ENCODE results near the gene SH3TC1. TPM values are rescaled to one million over a fixed set of nuclear protein-coding genes. Genes with fewer than 3 reads are reported as not detected.
A peak's percentile ranks its signal among the peaks of the same experiment; 100 is the strongest.

The SH3TC1 gene
- total and polyA plus RNA-seq, 9 donors, result 6.8 to 21.3 (median 9.8) TPM

DNA sequence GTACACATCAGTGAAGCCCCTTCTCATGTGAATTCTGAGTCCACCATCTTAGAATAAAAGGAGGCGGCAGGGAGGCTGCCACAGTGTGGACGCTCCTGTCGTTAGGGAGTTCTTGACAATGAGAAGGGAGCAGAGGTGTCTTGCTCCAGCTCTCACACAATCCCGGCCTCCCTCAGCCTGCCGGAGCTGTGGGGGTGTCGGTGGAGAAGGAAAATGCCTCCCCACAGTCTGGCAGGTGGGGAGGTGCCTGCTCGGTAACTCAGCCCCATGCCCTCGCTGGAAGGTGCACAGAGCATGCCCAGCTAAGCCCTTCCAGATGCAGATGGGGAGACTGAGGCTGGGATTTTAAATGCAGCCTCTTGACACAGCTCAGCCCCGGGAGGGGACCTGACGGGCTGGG lies 20.0 kb upstream of the SH3TC1 start:
- no peaks in the 10 kb centered on the region for H3K9me3 ChIP-seq (replicated peaks; ENCODE audit: control insufficient read depth, low read depth, low read length)
- no peaks in the 10 kb centered on the region for H3K36me3 ChIP-seq (ENCODE audit: control insufficient read depth, insufficient read depth, low read length)
- WGBS (ENCODE audit: insufficient coverage), result 77% methylated on average over 3 of the region's 10 CpGs
- DNase-seq, result no peak
- H3K4me1 ChIP-seq (ENCODE audit: control insufficient read depth, insufficient read depth, low read length), result peaks cover 35% of the 10 kb centered on the region
- no peak overlapping the region for H3K27ac ChIP-seq (ENCODE audit: low read length)
- H3K4me3 ChIP-seq (ENCODE audit: low read length), result no peak overlapping the region
- peaks cover under 1% of the 10 kb centered on the region for H3K27me3 ChIP-seq (ENCODE audit: control insufficient read depth, insufficient read depth, low read length)

DNA sequence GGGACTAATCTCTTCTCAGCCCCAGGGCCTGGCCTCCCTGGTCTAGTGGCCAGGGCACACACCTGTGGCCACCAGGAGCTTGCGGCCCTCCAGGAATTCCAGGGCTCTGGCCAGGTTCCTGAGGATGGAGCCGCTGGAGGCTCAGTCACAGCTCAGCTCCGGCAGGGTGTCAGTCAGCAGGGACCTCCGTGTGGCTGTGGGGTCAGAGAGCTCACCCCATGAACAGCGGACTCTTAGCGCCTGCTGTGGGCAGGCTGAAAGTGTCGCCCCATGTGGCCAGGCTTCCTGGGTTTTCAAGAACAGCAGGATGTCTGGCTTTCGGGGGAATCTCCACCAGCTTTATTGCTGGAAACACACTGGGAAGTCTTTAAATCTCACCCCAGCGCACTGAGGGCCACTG lies 19.3 kb upstream of the SH3TC1 start:
- no peak overlapping the region for H3K27ac ChIP-seq (ENCODE audit: low read length)
- H3K36me3 ChIP-seq (ENCODE audit: control insufficient read depth, insufficient read depth, low read length), result no peaks in the 10 kb centered on the region
- H3K9me3 ChIP-seq (replicated peaks; ENCODE audit: control insufficient read depth, low read depth, low read length), result no peaks in the 10 kb centered on the region
- no peaks in the 10 kb centered on the region for H3K27me3 ChIP-seq (ENCODE audit: control insufficient read depth, insufficient read depth, low read length)
- no peak overlapping the region for H3K4me3 ChIP-seq (ENCODE audit: low read length)
- 66% methylated on average over 8 of the region's 9 CpGs for WGBS (ENCODE audit: insufficient coverage)
- H3K4me1 ChIP-seq (ENCODE audit: control insufficient read depth, insufficient read depth, low read length), result peaks cover 35% of the 10 kb centered on the region
- no peak for DNase-seq

DNA sequence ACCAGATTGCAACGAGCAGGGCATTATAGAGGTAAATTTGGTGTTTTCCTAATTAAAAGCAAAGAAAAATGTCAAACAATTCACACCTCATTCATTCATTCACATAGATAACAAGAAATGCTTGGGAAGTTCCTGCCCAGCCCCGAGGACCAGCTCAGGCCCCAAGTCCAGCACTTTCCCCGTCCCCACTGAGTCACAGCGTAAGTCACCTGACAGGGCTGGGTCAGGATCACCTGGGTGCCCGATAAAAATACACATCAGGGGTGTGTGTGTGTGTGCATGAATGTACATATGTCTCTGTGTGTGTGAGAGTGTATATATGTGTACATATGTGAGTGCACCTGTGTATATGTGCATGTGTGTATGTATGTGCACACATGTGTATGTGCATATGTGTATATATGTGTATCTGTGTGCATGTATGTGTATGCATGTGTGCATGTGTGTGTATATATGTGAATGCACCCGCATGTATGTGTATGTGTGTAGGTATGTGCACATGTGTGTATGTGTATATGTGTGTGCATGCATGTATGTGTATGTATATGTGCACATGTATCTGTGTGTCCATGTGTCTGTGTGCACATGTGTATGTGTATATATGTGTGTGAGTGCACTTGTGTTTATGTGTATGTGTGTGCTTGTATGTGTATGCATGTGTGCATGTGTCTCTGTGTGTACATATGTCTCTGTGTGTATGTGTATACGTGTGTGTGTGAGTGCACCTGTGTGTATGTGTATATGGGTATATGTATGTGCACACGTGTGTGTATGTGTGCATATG lies 18.6 kb upstream of the SH3TC1 start:
- peaks cover 2% of the 10 kb centered on the region for H3K27me3 ChIP-seq (ENCODE audit: control insufficient read depth, insufficient read depth, low read length)
- WGBS (ENCODE audit: insufficient coverage), result 85% methylated on average over 6 of the region's 8 CpGs

DNA sequence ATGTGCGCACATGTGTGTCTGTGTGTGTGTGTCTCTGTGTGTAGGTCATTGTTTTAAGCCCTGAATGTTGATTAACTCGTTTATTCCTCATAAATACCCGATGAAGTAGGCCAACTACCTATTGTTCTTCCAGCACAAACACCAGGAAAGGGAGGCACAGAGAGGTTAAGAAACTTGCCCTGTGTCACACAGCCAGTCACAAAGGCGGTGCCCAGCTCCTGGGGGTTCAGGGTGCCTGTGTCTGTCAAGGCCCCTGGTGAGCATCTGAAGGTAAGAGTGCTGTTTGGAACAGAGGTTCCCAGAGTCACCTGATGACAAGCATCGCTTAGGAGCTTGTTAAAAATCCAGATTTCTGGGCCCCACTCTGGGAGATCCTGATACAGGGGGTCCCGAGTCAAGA lies 18.0 kb upstream of the SH3TC1 start:
- WGBS (ENCODE audit: insufficient coverage), result 96% methylated on average over 3 of the region's 6 CpGs
- H3K36me3 ChIP-seq (ENCODE audit: control insufficient read depth, insufficient read depth, low read length), result no peaks in the 10 kb centered on the region
- no peak overlapping the region for H3K27ac ChIP-seq (ENCODE audit: low read length)
- H3K27me3 ChIP-seq (ENCODE audit: control insufficient read depth, insufficient read depth, low read length), result peaks cover 4% of the 10 kb centered on the region
- no peaks in the 10 kb centered on the region for H3K9me3 ChIP-seq (replicated peaks; ENCODE audit: control insufficient read depth, low read depth, low read length)
- DNase-seq, result no peak
- peaks cover 44% of the 10 kb centered on the region for H3K4me1 ChIP-seq (ENCODE audit: control insufficient read depth, insufficient read depth, low read length)
- H3K4me3 ChIP-seq (ENCODE audit: low read length), result no peak overlapping the region

More for the DNA sequence above, 18.6 kb upstream of the SH3TC1 start:
- Histone ChIP-seq H3K27ac (ENCODE audit: low read length) (no peak overlapping the region), H3K36me3 (ENCODE audit: control insufficient read depth, insufficient read depth, low read length) (no peaks in the 10 kb centered on the region), H3K4me1 (ENCODE audit: control insufficient read depth, insufficient read depth, low read length) (peaks cover 38% of the 10 kb centered on the region), H3K9me3 (replicated peaks; ENCODE audit: control insufficient read depth, low read depth, low read length) (no peaks in the 10 kb centered on the region), H3K4me3 (ENCODE audit: low read length) (no peak overlapping the region)
- no peak for DNase-seq

DNA sequence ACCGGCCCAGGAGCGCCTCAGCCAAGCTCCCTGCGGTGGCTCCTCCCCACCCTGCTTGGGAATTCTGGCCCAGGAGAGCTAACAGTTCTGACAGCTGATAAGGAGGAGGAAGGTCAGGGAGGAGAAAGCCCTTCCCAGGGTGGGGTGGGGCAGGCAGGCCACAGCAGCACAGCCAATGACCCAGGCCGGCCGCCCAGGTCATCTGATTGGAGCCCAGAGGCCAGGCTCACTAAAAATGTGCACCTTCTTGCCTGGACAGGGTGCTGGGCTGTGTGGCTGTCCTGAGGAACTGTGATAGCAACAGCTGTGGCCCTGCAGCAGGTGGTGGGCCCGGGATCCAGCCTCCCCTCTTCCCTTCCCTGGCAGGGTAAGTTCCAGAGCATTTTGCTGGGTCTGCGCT lies 17.2 kb upstream of the SH3TC1 start:
- no peak for DNase-seq
- Histone ChIP-seq H3K4me1 (ENCODE audit: control insufficient read depth, insufficient read depth, low read length) (peaks cover 47% of the 10 kb centered on the region), H3K9me3 (replicated peaks; ENCODE audit: control insufficient read depth, low read depth, low read length) (no peaks in the 10 kb centered on the region), H3K27ac (ENCODE audit: low read length) (peak overlapping the region; percentile 20), H3K27me3 (ENCODE audit: control insufficient read depth, insufficient read depth, low read length) (peaks cover 4% of the 10 kb centered on the region), H3K4me3 (ENCODE audit: low read length) (no peak overlapping the region), H3K36me3 (ENCODE audit: control insufficient read depth, insufficient read depth, low read length) (no peaks in the 10 kb centered on the region)
- 59% methylated on average over 2 of the region's 7 CpGs for WGBS (ENCODE audit: insufficient coverage)

DNA sequence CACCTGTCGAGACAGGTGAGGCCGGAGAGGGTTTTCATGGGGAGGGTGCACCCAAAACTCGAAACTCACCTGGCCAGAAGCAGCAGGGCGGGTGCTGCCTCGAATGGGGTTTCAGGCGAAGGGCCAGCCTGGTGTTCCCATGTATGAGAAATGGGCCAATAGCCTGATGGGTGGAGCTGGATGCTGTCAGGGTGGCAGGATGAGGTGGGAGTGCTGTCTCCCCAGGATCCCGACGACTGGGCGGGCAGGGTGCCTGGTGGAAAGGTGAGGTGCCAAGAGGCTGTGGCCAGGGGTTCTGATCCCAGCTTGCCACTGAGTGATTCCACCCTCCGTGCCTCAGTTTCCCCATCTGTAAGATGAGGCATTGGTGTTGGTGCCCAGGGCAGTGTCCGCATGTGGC lies 16.8 kb upstream of the SH3TC1 start:
- H3K27ac ChIP-seq (ENCODE audit: low read length), result no peak overlapping the region
- peaks cover 44% of the 10 kb centered on the region for H3K4me1 ChIP-seq (ENCODE audit: control insufficient read depth, insufficient read depth, low read length)
- H3K27me3 ChIP-seq (ENCODE audit: control insufficient read depth, insufficient read depth, low read length), result peaks cover 4% of the 10 kb centered on the region
- H3K36me3 ChIP-seq (ENCODE audit: control insufficient read depth, insufficient read depth, low read length), result no peaks in the 10 kb centered on the region
- 86% methylated on average over 11 of the region's 11 CpGs for WGBS (ENCODE audit: insufficient coverage)
- no peaks in the 10 kb centered on the region for H3K9me3 ChIP-seq (replicated peaks; ENCODE audit: control insufficient read depth, low read depth, low read length)
- DNase-seq, result no peak
- no peak overlapping the region for H3K4me3 ChIP-seq (ENCODE audit: low read length)

DNA sequence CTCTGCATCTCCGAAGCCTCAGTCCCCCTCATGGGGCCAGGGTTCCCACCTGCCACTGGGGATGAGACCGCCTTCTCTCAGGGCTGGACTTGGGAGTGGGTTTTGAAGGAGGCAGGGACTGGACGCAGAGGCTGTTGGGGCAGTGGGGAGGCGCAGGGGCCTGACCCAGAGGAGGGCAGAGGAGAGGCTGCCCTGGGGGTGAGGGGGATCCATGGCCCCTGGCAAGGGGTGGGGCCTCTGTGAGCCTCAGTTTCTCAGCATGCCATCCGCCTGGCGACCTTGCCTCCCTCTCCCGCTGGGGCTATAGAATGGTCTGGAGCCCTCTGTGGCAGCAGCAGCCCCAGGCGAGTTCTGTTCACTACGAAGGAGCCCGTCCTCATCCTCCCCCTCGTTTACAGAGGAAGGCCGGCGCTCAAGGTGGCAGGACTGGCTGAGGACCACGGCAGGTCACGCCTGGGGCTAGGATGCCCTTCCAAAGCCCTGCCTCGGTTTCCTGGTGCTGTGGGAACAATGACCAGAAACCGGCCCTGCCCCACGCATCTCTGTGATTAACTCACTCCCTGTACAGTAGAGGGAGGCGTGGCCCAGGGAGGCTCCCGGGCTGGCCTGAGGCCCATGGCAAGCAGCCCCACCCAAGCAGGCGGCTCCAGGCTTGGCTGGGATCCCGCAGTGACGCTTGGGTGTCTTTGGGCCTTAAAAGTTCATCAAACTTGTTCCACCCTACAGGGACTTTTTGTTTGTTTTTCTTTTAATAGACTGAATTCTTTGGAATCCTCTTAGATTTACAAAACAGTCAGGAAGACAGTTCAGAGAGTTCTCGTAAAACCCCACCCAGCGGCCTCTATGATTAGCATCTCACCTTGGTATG lies 16.0 kb upstream of the SH3TC1 start:
- Histone ChIP-seq H3K9me3 (replicated peaks; ENCODE audit: control insufficient read depth, low read depth, low read length) (no peaks in the 10 kb centered on the region), H3K4me3 (ENCODE audit: low read length) (no peak overlapping the region), H3K27me3 (ENCODE audit: control insufficient read depth, insufficient read depth, low read length) (peaks cover 4% of the 10 kb centered on the region), H3K27ac (ENCODE audit: low read length) (no peak overlapping the region), H3K4me1 (ENCODE audit: control insufficient read depth, insufficient read depth, low read length) (peaks cover 40% of the 10 kb centered on the region), H3K36me3 (ENCODE audit: control insufficient read depth, insufficient read depth, low read length) (no peaks in the 10 kb centered on the region)
- 87% methylated on average over 13 of the region's 25 CpGs for WGBS (ENCODE audit: insufficient coverage)
- DNase-seq, result peak; percentile 76

DNA sequence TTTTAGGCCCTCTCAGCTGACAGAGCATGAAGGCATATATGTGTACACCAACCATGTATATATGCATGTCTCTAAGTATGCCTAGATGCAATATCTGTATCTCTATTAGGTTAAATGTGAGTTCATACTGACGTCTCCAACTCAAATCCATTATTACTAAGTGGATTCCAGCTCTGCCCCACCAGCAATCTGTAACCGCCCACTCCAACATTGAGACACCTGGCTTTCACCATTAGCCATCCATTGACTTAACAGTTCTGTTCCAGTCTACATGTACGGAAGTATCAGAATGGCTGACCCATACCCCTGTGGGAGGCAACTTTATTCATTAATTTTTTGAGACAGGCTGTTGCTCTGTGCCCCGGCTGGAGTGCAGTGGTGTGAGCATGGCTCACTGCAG lies 15.0 kb upstream of the SH3TC1 start:
- DNase-seq, result no peak
- Histone ChIP-seq H3K4me1 (ENCODE audit: control insufficient read depth, insufficient read depth, low read length) (peaks cover 50% of the 10 kb centered on the region), H3K27ac (ENCODE audit: low read length) (no peak overlapping the region), H3K36me3 (ENCODE audit: control insufficient read depth, insufficient read depth, low read length) (no peaks in the 10 kb centered on the region), H3K27me3 (ENCODE audit: control insufficient read depth, insufficient read depth, low read length) (peaks cover 4% of the 10 kb centered on the region), H3K9me3 (replicated peaks; ENCODE audit: control insufficient read depth, low read depth, low read length) (no peaks in the 10 kb centered on the region), H3K4me3 (ENCODE audit: low read length) (no peak overlapping the region)
- 88% methylated on average over 1 of the region's 4 CpGs for WGBS (ENCODE audit: insufficient coverage)

DNA sequence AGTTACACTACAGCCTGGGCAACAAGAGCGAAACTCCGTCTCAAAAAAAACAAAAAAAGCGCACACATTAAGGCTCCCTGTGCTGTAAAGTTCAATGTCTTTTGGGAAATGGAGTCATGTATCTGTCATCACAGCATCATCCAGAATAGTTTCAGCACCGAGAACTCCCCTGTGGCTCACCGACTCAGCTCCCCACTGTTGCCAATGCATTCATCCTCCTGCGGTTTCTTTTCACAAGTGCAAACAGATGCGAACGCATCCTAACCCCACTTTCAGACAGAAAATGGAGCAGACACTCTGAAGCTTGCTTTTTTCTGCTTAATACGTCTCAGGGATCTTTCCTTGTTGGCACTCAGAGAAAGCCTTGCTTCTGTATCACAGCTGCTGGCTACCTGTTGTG lies 13.8 kb upstream of the SH3TC1 start:
- Histone ChIP-seq H3K27ac (ENCODE audit: low read length) (no peak overlapping the region), H3K36me3 (ENCODE audit: control insufficient read depth, insufficient read depth, low read length) (no peaks in the 10 kb centered on the region), H3K9me3 (replicated peaks; ENCODE audit: control insufficient read depth, low read depth, low read length) (no peaks in the 10 kb centered on the region), H3K4me1 (ENCODE audit: control insufficient read depth, insufficient read depth, low read length) (peaks cover 60% of the 10 kb centered on the region), H3K27me3 (ENCODE audit: control insufficient read depth, insufficient read depth, low read length) (peaks cover 4% of the 10 kb centered on the region), H3K4me3 (ENCODE audit: low read length) (no peak overlapping the region)
- 28% methylated on average over 8 of the region's 9 CpGs for WGBS (ENCODE audit: insufficient coverage)
- peak; percentile 82 for DNase-seq

DNA sequence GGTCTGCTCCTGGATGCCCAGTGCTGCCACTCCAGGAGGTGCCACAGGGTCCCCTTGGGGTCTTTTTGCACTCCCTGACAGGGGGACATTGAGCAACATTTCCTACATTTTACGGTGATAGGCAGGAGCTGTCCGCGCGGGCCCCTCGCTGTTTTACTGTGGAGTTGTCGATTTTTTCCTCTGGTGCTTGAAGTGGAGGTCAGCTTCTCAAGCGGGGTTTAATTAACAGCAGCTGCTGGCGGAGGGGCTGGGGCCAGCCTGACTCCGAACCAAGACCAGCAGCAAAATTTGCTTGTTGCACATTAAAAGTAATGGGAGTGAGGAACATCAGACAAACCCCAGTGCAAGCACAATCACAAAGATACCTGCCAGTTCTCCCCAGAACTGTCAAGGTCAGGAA lies 13.2 kb upstream of the SH3TC1 start:
- peak; percentile 79 for DNase-seq
- Histone ChIP-seq H3K4me1 (ENCODE audit: control insufficient read depth, insufficient read depth, low read length) (peaks cover 65% of the 10 kb centered on the region), H3K27me3 (ENCODE audit: control insufficient read depth, insufficient read depth, low read length) (peaks cover 4% of the 10 kb centered on the region), H3K4me3 (ENCODE audit: low read length) (no peak overlapping the region), H3K27ac (ENCODE audit: low read length) (no peak overlapping the region), H3K36me3 (ENCODE audit: control insufficient read depth, insufficient read depth, low read length) (no peaks in the 10 kb centered on the region), H3K9me3 (replicated peaks; ENCODE audit: control insufficient read depth, low read depth, low read length) (no peaks in the 10 kb centered on the region)
- WGBS (ENCODE audit: insufficient coverage), result 26% methylated on average over 5 of the region's 9 CpGs

All from muscle of leg (tissue), 11 donors.